Islet of Langerhans (tissue), 1 donor: ENCODE results near the gene OBSCN.
"Not testable (repeated sequence)": the region's sequence is repeated elsewhere in the genome, so short reads cannot be mapped to it uniquely, and the experiment has no call there.

Experiments used
- FAIRE-seq: peaks from one replicate; lab custom pipeline; 2011; peaks lifted over from hg19 to GRCh38; lab: Jason Lieb, UNC

OBSCN gene

GRCh38 chr1:228170666-228171065 is 37.2 kb upstream of the OBSCN start:
- no peak for FAIRE-seq

- FAIRE-seq = no peak
Observed at GRCh38 chr1:228171221-228171891, 36.5 kb upstream of the OBSCN start.

GRCh38 chr1:228172591-228173527 is 35.0 kb upstream of the OBSCN start:
- FAIRE-seq = no peak

GRCh38 chr1:228173528-228174481 is 34.0 kb upstream of the OBSCN start:
- FAIRE-seq = not testable (repeated sequence)

GRCh38 chr1:228174482-228175315 is 33.1 kb upstream of the OBSCN start:
- no peak for FAIRE-seq

GRCh38 chr1:228175316-228176023 is 32.4 kb upstream of the OBSCN start:
- FAIRE-seq = no peak

GRCh38 chr1:228176024-228176395 is 31.8 kb upstream of the OBSCN start:
- no peak for FAIRE-seq

GRCh38 chr1:228176461-228177182 is 31.2 kb upstream of the OBSCN start:
- FAIRE-seq = no peak

- no peak for FAIRE-seq
Observed at GRCh38 chr1:228177183-228177475, 30.7 kb upstream of the OBSCN start.

GRCh38 chr1:228177721-228178710 is 29.8 kb upstream of the OBSCN start:
- no peak for FAIRE-seq

GRCh38 chr1:228178737-228179684 is 28.8 kb upstream of the OBSCN start:
- no peak for FAIRE-seq

GRCh38 chr1:228180271-228180958 is 27.4 kb upstream of the OBSCN start:
- FAIRE-seq = no peak

- FAIRE-seq = no peak
Observed at GRCh38 chr1:228180959-228181644, 26.7 kb upstream of the OBSCN start.

GRCh38 chr1:228181645-228182034 is 26.2 kb upstream of the OBSCN start:
- FAIRE-seq = no peak

- FAIRE-seq = no peak
Observed at GRCh38 chr1:228182296-228183030, 25.4 kb upstream of the OBSCN start.

- no peak for FAIRE-seq
Observed at GRCh38 chr1:228184152-228184551, 23.7 kb upstream of the OBSCN start.
